Colonic mucosa (tissue), 4 donors: ENCODE results near the gene FZR1. TPM values are rescaled to one million over a fixed set of nuclear protein-coding genes. Genes with fewer than 3 reads are reported as not detected.

Experiments used
- DNase-seq: peaks from one replicate; pipeline ENCODE4 v3.0.0-alpha.2; 2020
- H3K27ac ChIP-seq: fragments of 200-600 bp; one replicate; pipeline ENCODE4 v1.8.0; 2021
- H3K27me3 ChIP-seq: fragments of 200-600 bp; one replicate; pipeline ENCODE4 v1.8.0; 2021
- H3K36me3 ChIP-seq: fragments of 200-600 bp; one replicate; pipeline ENCODE4 v1.8.0; 2021
- H3K4me1 ChIP-seq: fragments of 200-600 bp; one replicate; pipeline ENCODE4 v1.8.0; 2021; ENCODE audit warnings: mild to moderate bottlenecking
- H3K4me3 ChIP-seq: fragments of 200-600 bp; one replicate; pipeline ENCODE4 v1.8.0; 2021
- H3K9ac ChIP-seq, 2 donors: one replicate each; pipeline ENCODE4 v1.7.0; 2013; ENCODE audit warnings: control low read depth in 2 of 2, low read depth in 2 of 2, low read length in 2 of 2
- H3K9me3 ChIP-seq: fragments of 200-600 bp; one replicate; pipeline ENCODE4 v1.8.0; 2021
- CTCF ChIP-seq: fragments of 200-600 bp; IDR thresholded peaks from one replicate; pipeline ENCODE4 v1.8.0; 2022; ENCODE audit warnings: antibody characterized with exemption, mild to moderate bottlenecking
- intact Hi-C: fragments of 100-400 bp; cut with DNase I; formaldehyde crosslinking; loops from one replicate; pipeline ENCODE4 v1.14.1; 2022
- total RNA-seq, 2 donors: library from RNA; stranded (reverse); fragmentation: NEBNext Ultra II Directional in 1 of 2; extraction: Animal tissue kit (Norgen Biotek cat#: 25700) in 1 of 2; gene quantifications; one replicate each; pipeline ENCODE4 v1.2.1, GENCODE V29; 2021
- donor health status: healthy.
- donor health status: DM: no; HTN: no; CAD: no.
- donor health status: DM: no; HTN: no; CAD: no.

The FZR1 gene
- total RNA-seq, 2 donors from 2014 or later: 45.8 to 62.5 TPM

- Histone ChIP-seq H3K36me3 (peaks cover 26% of the 10 kb centered on the region), H3K4me1 (no peaks in the 10 kb centered on the region), H3K9me3 (no peaks in the 10 kb centered on the region), H3K9ac (no peak overlapping the region), H3K27me3 (no peaks in the 10 kb centered on the region), H3K27ac (no peak overlapping the region), H3K4me3 (no peak overlapping the region)
- TF ChIP-seq CTCF: no peak
- intact Hi-C loops: no loop called here
- no peak for DNase-seq
These were observed 18.1 kb downstream of the FZR1 start for GRCh38 chr19:3524078-3524842.

- intact Hi-C loops: no loop called here
- no peak overlapping the region for H3K4me3 ChIP-seq
- peaks cover 26% of the 10 kb centered on the region for H3K36me3 ChIP-seq
- no peak overlapping the region for H3K27ac ChIP-seq
- H3K4me1 ChIP-seq: no peaks in the 10 kb centered on the region
- no peaks in the 10 kb centered on the region for H3K27me3 ChIP-seq
- no peak for DNase-seq
- no peak overlapping the region for H3K9ac ChIP-seq
- H3K9me3 ChIP-seq: no peaks in the 10 kb centered on the region
- TF ChIP-seq CTCF: no peak
These were observed 18.9 kb downstream of the FZR1 start for GRCh38 chr19:3524904-3525451.

GRCh38 chr19:3526507-3527237 is 20.6 kb downstream of the FZR1 start:
- intact Hi-C loops: no loop called here
- no peak overlapping the region for H3K27ac ChIP-seq
- DNase-seq: no peak
- TF ChIP-seq CTCF: no peak
- no peak overlapping the region for H3K4me3 ChIP-seq
- H3K9me3 ChIP-seq: no peaks in the 10 kb centered on the region
- no peak overlapping the region for H3K9ac ChIP-seq
- H3K27me3 ChIP-seq: no peaks in the 10 kb centered on the region
- no peaks in the 10 kb centered on the region for H3K4me1 ChIP-seq
- peaks cover 26% of the 10 kb centered on the region for H3K36me3 ChIP-seq

DNA sequence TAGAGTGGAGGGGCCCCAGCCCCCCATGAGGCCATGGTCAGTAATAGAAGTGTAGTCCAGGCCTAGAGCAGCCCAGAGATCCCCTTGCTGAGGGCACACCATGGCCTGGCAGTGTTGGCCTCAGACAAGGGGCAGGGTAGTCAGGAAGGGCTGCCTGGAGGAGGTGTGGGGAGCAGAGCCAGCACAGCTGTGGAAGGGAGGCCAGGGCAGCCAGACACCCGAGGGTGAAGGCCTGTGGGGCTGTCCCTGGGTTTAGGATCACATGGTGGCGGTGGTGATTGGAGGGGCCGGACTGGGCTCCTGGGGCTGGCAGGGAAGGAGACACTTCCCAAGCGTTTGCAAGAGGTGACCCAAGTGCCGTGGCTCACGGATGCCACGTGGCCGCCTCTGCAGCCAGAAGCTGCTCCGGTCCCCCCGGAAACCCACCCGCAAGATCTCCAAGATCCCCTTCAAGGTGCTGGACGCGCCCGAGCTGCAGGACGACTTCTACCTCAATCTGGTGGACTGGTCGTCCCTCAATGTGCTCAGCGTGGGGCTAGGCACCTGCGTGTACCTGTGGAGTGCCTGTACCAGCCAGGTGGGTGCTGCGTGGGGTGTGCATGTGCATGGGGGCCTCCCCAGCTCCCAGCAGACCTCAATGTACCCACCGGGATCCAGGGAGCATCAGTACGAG is 21.3 kb downstream of the FZR1 start:
- H3K4me3 ChIP-seq: no peak overlapping the region
- H3K27ac ChIP-seq: no peak overlapping the region
- H3K9ac ChIP-seq: no peak overlapping the region
- no peaks in the 10 kb centered on the region for H3K4me1 ChIP-seq
- H3K9me3 ChIP-seq: no peaks in the 10 kb centered on the region
- intact Hi-C loops: no loop called here
- no peaks in the 10 kb centered on the region for H3K27me3 ChIP-seq
- TF ChIP-seq CTCF: no peak
- no peak for DNase-seq
- H3K36me3 ChIP-seq: peaks cover 32% of the 10 kb centered on the region

GRCh38 chr19:3528080-3528479 is 22.0 kb downstream of the FZR1 start:
- no peak overlapping the region for H3K27ac ChIP-seq
- no peak for TF ChIP-seq CTCF
- intact Hi-C loops: no loop called here
- H3K27me3 ChIP-seq: no peaks in the 10 kb centered on the region
- no peaks in the 10 kb centered on the region for H3K9me3 ChIP-seq
- no peak overlapping the region for H3K4me3 ChIP-seq
- H3K4me1 ChIP-seq: no peaks in the 10 kb centered on the region
- peaks cover 38% of the 10 kb centered on the region for H3K36me3 ChIP-seq
- no peak overlapping the region for H3K9ac ChIP-seq
- no peak for DNase-seq
